ENCODE data around the gene VPS41. TPM values are rescaled to one million over a fixed set of nuclear protein-coding genes. Genes with fewer than 3 reads are reported as not detected.

Gene VPS41
- total RNA-seq, 1 donor from 2014 or later, result 48.2 TPM

GRCh38 chr7:38907066-38907465, 1.9 kb downstream of the VPS41 start:
- no peak for DNase-seq (ENCODE audit: extremely low read depth, low read depth, low spot score)

GRCh38 chr7:38905056-38905759, 3.8 kb downstream of the VPS41 start:
- DNase-seq (ENCODE audit: extremely low read depth, low read depth, low spot score), result no peak

- DNase-seq (ENCODE audit: extremely low read depth, low read depth, low spot score), result no peak
Observed at GRCh38 chr7:38903057-38903456, 5.9 kb downstream of the VPS41 start.

GRCh38 chr7:38902449-38902848, 6.5 kb downstream of the VPS41 start:
- DNase-seq (ENCODE audit: extremely low read depth, low read depth, low spot score), result no peak

GRCh38 chr7:38893061-38893460, 15.9 kb downstream of the VPS41 start:
- no peak for DNase-seq (ENCODE audit: extremely low read depth, low read depth, low spot score)

- DNase-seq (ENCODE audit: extremely low read depth, low read depth, low spot score), result no peak
Observed at GRCh38 chr7:38890597-38890996, 18.4 kb downstream of the VPS41 start.

- no peak for DNase-seq (ENCODE audit: extremely low read depth, low read depth, low spot score)
Observed at GRCh38 chr7:38889872-38890432, 19.0 kb downstream of the VPS41 start.

- no peak for DNase-seq (ENCODE audit: extremely low read depth, low read depth, low spot score)
Observed at GRCh38 chr7:38889079-38889478, 19.9 kb downstream of the VPS41 start.

GRCh38 chr7:38886265-38886664, 22.7 kb downstream of the VPS41 start:
- DNase-seq (ENCODE audit: extremely low read depth, low read depth, low spot score), result no peak

- no peak for DNase-seq (ENCODE audit: extremely low read depth, low read depth, low spot score)
Observed at GRCh38 chr7:38883706-38884105, 25.3 kb downstream of the VPS41 start.

GRCh38 chr7:38881947-38882684, 26.9 kb downstream of the VPS41 start:
- DNase-seq (ENCODE audit: extremely low read depth, low read depth, low spot score), result no peak

GRCh38 chr7:38881015-38881414, 28.0 kb downstream of the VPS41 start:
- no peak for DNase-seq (ENCODE audit: extremely low read depth, low read depth, low spot score)

GRCh38 chr7:38880454-38880853, 28.5 kb downstream of the VPS41 start:
- DNase-seq (ENCODE audit: extremely low read depth, low read depth, low spot score), result no peak

GRCh38 chr7:38880035-38880434, 29.0 kb downstream of the VPS41 start:
- DNase-seq (ENCODE audit: extremely low read depth, low read depth, low spot score), result no peak

- no peak for DNase-seq (ENCODE audit: extremely low read depth, low read depth, low spot score)
Observed at GRCh38 chr7:38878694-38879457, 30.1 kb downstream of the VPS41 start.

- no peak for DNase-seq (ENCODE audit: extremely low read depth, low read depth, low spot score)
Observed at GRCh38 chr7:38873433-38873832, 35.6 kb downstream of the VPS41 start.

- DNase-seq (ENCODE audit: extremely low read depth, low read depth, low spot score), result no peak
Observed at GRCh38 chr7:38872202-38872601, 36.8 kb downstream of the VPS41 start.

GRCh38 chr7:38870147-38870546, 38.8 kb downstream of the VPS41 start:
- DNase-seq (ENCODE audit: extremely low read depth, low read depth, low spot score), result no peak

- DNase-seq (ENCODE audit: extremely low read depth, low read depth, low spot score), result no peak
Observed at GRCh38 chr7:38863601-38864291, 45.2 kb downstream of the VPS41 start.

- no peak for DNase-seq (ENCODE audit: extremely low read depth, low read depth, low spot score)
Observed at GRCh38 chr7:38862666-38863065, 46.3 kb downstream of the VPS41 start.

Measured in glomerular endothelial cell (primary cell).